WTC11 (cell line): Measurements from ENCODE around the gene PMM1.

Experiments used
- ATF1 ChIP-seq: sonication (generic); formaldehyde crosslinking; IDR thresholded peaks from 2 replicates; pipeline ENCODE4 v1.8.1; 2023; ENCODE audit warnings: mild to moderate bottlenecking, moderate library complexity, missing genetic modification reagents
- CREM ChIP-seq: sonication (generic); formaldehyde crosslinking; IDR thresholded peaks from 2 replicates; pipeline ENCODE4 v1.8.1; 2022; ENCODE audit warnings: mild to moderate bottlenecking, missing genetic modification reagents, moderate library complexity
- ETV6 ChIP-seq: sonication (generic); formaldehyde crosslinking; IDR thresholded peaks from 2 replicates; pipeline ENCODE4 v1.8.1; 2022; ENCODE audit warnings: mild to moderate bottlenecking, missing genetic modification reagents
- FOXJ3 ChIP-seq: sonication (generic); formaldehyde crosslinking; IDR thresholded peaks from 2 replicates; pipeline ENCODE4 v1.9.0; 2021; ENCODE audit warnings: missing genetic modification reagents, mild to moderate bottlenecking, borderline replicate concordance
- JUN ChIP-seq: sonication (generic); formaldehyde crosslinking; IDR thresholded peaks from 2 replicates; pipeline ENCODE4 v1.8.0; 2023; ENCODE audit warnings: mild to moderate bottlenecking, missing genetic modification reagents
- NFYB ChIP-seq: sonication (generic); formaldehyde crosslinking; conservative IDR thresholded peaks from 2 replicates; pipeline ENCODE4 v1.8.0; 2022; ENCODE audit warnings: low read depth, missing genetic modification reagents
- NR2C2 ChIP-seq: sonication (generic); formaldehyde crosslinking; IDR thresholded peaks from 2 replicates; pipeline ENCODE4 v1.8.0; 2022; ENCODE audit warnings: mild to moderate bottlenecking, missing genetic modification reagents
- NR3C1 ChIP-seq: sonication (generic); formaldehyde crosslinking; conservative IDR thresholded peaks from 2 replicates; pipeline ENCODE4 v1.8.1; 2023; ENCODE audit warnings: low read depth, mild to moderate bottlenecking, missing genetic modification reagents
- SMAD3 ChIP-seq: sonication (generic); formaldehyde crosslinking; IDR thresholded peaks from 2 replicates; pipeline ENCODE4 v1.8.0; 2022; ENCODE audit warnings: missing genetic modification reagents, mild to moderate bottlenecking, borderline replicate concordance
- ZBTB21 ChIP-seq: sonication (generic); formaldehyde crosslinking; IDR thresholded peaks from 2 replicates; pipeline ENCODE4 v1.8.1; 2023; ENCODE audit warnings: mild to moderate bottlenecking, missing genetic modification reagents, borderline replicate concordance
- TF ChIP-seq, protein P1 (sequence below): fragments of 200-600 bp; IDR thresholded peaks from 2 replicates; pipeline ENCODE4 v1.8.0; 2022; ENCODE audit warnings: antibody characterized with exemption
- TF ChIP-seq, protein P2 (sequence below): sonication (generic); formaldehyde crosslinking; IDR thresholded peaks from 2 replicates; pipeline ENCODE4 v1.8.1; 2022; ENCODE audit warnings: low read depth, missing genetic modification reagents, borderline replicate concordance
- TF ChIP-seq, protein P3 (sequence below): sonication (generic); formaldehyde crosslinking; IDR thresholded peaks from 2 replicates; pipeline ENCODE4 v1.8.0; 2022; ENCODE audit warnings: mild to moderate bottlenecking, missing genetic modification reagents

DNA sequence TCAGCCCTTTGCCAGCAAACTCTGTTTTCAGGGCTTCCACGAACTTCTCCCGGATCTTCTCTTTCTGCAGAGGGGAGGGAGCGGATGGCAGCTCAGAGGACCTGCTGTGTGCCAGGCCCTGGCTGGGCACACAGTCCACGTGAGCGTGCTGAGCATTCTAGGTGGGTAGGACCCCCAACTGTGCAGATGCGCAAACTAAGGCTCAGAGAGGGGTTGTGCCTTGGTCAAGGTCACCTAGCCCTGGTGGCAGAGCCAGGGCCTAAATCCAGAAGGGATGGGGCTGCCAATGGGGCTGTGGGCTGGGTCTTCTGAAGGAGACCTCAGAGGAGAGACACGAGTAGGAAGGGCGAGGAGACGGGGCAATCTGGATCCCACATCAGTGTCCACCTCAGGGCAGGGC, 10.8 kb downstream of the PMM1 start:
- TF ChIP-seq, protein P1, sequence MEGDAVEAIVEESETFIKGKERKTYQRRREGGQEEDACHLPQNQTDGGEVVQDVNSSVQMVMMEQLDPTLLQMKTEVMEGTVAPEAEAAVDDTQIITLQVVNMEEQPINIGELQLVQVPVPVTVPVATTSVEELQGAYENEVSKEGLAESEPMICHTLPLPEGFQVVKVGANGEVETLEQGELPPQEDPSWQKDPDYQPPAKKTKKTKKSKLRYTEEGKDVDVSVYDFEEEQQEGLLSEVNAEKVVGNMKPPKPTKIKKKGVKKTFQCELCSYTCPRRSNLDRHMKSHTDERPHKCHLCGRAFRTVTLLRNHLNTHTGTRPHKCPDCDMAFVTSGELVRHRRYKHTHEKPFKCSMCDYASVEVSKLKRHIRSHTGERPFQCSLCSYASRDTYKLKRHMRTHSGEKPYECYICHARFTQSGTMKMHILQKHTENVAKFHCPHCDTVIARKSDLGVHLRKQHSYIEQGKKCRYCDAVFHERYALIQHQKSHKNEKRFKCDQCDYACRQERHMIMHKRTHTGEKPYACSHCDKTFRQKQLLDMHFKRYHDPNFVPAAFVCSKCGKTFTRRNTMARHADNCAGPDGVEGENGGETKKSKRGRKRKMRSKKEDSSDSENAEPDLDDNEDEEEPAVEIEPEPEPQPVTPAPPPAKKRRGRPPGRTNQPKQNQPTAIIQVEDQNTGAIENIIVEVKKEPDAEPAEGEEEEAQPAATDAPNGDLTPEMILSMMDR, result no peak
- TF ChIP-seq JUN (CRISPR knock-in tag) (no peak), ZBTB21 (CRISPR knock-in tag) (no peak), ATF1 (no peak), CREM (CRISPR knock-in tag) (no peak), SMAD3 (no peak), NFYB (no peak), FOXJ3 (CRISPR knock-in tag) (no peak), NR2C2 (CRISPR knock-in tag) (no peak), ETV6 (no peak), NR3C1 (CRISPR knock-in tag) (no peak)
- TF ChIP-seq, protein P2, sequence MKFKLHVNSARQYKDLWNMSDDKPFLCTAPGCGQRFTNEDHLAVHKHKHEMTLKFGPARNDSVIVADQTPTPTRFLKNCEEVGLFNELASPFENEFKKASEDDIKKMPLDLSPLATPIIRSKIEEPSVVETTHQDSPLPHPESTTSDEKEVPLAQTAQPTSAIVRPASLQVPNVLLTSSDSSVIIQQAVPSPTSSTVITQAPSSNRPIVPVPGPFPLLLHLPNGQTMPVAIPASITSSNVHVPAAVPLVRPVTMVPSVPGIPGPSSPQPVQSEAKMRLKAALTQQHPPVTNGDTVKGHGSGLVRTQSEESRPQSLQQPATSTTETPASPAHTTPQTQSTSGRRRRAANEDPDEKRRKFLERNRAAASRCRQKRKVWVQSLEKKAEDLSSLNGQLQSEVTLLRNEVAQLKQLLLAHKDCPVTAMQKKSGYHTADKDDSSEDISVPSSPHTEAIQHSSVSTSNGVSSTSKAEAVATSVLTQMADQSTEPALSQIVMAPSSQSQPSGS (CRISPR knock-in tag), result no peak
- TF ChIP-seq, protein P3, sequence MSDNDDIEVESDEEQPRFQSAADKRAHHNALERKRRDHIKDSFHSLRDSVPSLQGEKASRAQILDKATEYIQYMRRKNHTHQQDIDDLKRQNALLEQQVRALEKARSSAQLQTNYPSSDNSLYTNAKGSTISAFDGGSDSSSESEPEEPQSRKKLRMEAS (CRISPR knock-in tag), result no peak
